ENCODE measurements around the gene NKX6-2.

- TF ChIP-seq, protein P1, sequence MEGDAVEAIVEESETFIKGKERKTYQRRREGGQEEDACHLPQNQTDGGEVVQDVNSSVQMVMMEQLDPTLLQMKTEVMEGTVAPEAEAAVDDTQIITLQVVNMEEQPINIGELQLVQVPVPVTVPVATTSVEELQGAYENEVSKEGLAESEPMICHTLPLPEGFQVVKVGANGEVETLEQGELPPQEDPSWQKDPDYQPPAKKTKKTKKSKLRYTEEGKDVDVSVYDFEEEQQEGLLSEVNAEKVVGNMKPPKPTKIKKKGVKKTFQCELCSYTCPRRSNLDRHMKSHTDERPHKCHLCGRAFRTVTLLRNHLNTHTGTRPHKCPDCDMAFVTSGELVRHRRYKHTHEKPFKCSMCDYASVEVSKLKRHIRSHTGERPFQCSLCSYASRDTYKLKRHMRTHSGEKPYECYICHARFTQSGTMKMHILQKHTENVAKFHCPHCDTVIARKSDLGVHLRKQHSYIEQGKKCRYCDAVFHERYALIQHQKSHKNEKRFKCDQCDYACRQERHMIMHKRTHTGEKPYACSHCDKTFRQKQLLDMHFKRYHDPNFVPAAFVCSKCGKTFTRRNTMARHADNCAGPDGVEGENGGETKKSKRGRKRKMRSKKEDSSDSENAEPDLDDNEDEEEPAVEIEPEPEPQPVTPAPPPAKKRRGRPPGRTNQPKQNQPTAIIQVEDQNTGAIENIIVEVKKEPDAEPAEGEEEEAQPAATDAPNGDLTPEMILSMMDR (IDR thresholded peaks at IDR 0.05; ENCODE audit: control extremely low read depth in 1 of 3, insufficient read depth in 1 of 3, low read depth in 1 of 3, low read length in 3 of 3): no peak
- TF ChIP-seq EGR1 (IDR thresholded peaks at IDR 0.05; ENCODE audit: borderline replicate concordance, low read depth, low read length) (no peak), YY1 (IDR thresholded peaks at IDR 0.05; ENCODE audit: low read depth, low read length) (no peak), EZH2 (IDR thresholded peaks at IDR 0.05; ENCODE audit: low read depth, low read length, severe bottlenecking) (no peak), GTF2F1 (IDR thresholded peaks at IDR 0.05; ENCODE audit: borderline replicate concordance, low read depth, low read length) (no peak)
- TF ChIP-seq, protein P2, sequence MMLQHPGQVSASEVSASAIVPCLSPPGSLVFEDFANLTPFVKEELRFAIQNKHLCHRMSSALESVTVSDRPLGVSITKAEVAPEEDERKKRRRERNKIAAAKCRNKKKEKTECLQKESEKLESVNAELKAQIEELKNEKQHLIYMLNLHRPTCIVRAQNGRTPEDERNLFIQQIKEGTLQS (IDR thresholded peaks at IDR 0.05; ENCODE audit: insufficient read depth, low read depth, low read length): no peak
Observed at GRCh38 chr10:132804287-132804686, 18.3 kb upstream of the NKX6-2 start.

Data from H1 (cell line).